ENCODE measurements around the gene CSNK2A3.

CSNK2A3 gene

DNA sequence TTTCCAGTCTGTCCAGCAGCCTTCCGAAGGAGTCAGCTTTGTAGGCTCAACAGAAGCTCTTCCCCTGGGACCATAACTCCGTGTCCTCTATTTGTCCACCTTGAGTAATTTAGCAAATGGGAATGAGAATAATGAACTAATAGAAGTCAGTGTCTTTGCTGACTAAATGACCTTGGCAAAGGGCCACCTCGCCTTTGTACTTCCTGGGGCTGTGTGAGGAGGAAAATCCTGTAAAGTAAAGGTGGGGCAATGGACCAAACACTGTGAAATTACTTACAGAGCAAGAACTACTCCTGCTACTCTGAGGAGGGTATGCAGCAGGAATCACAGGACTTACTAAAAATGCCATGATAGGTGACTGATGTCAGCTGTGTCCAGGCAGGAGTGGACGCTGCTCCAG is 36.2 kb upstream of the CSNK2A3 start:
- no peak overlapping the region for H3K4ac ChIP-seq (ENCODE audit: low read length)
- H3K27ac ChIP-seq (replicated peaks; ENCODE audit: low read length), result no peak overlapping the region
- no CpG with 5 or more reads among the region's 4 CpGs for WGBS, 2 donors (ENCODE audit: extremely low coverage in 2 of 2, insufficient read length in 2 of 2, insufficient replicate concordance in 1 of 2)

DNA sequence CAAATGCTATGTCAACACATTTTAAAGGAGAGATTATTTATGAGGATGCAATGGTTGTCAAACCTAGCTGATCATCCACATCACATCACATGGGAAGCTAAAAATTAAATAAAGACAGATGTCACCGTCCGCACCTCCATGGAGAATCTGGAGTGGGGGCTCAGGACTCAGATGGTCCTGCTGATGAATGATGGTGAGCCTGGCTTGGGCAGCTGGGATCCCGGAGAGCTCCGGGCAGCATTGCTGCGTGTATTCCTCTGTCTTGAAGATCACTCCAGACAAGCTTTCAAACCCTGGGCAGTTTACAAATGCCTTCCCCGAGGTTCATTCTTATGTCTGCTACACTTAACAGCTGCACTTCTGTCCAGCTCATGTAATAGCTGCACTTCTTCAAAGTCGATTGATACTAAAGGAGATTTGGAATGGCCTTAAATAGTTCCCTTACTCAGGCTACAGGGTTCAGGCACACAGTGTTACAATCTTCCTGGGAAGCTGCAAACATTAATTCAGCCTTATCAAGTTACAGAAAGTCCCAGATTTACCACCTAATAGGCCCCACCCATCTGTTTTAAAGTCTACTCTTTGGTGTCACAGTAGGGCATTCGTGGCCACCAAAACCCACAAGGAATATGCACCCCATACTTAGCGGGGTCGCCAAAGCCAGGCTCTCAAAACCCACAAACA is 34.7 kb upstream of the CSNK2A3 start:
- H3K4me3 ChIP-seq (ENCODE audit: low read length in 2 of 2), result no peak overlapping the region
- no peaks in the 10 kb centered on the region for H3K36me3 ChIP-seq (replicated peaks in 1 of 2; ENCODE audit: control insufficient read depth in 2 of 2, insufficient read depth in 2 of 2, low read length in 2 of 2)
- no peak overlapping the region for H2AK5ac ChIP-seq (ENCODE audit: low read depth, low read length)
- H3K23ac ChIP-seq (ENCODE audit: low read depth, low read length, poor library complexity), result no peak overlapping the region
- H3K27ac ChIP-seq (replicated peaks; ENCODE audit: low read length), result no peak overlapping the region
- no peak overlapping the region for H2BK12ac ChIP-seq (ENCODE audit: low read length)
- no peak overlapping the region for H2BK120ac ChIP-seq (ENCODE audit: low read depth, low read length)
- no peak overlapping the region for H3K18ac ChIP-seq (ENCODE audit: low read length)
- no CpG with 5 or more reads among the region's 10 CpGs for WGBS, 2 donors (ENCODE audit: extremely low coverage in 2 of 2, insufficient read length in 2 of 2, insufficient replicate concordance in 1 of 2)
- DNase-seq (ENCODE audit: low spot score), result no peak
- no peak overlapping the region for H4K91ac ChIP-seq (ENCODE audit: low read depth, low read length, poor library complexity)
- H3K27me3 ChIP-seq (ENCODE audit: control insufficient read depth in 3 of 3, insufficient read depth in 3 of 3, low read depth in 1 of 3, low read length in 3 of 3), result no peaks in the 10 kb centered on the region
- H4K8ac ChIP-seq (ENCODE audit: low read depth, low read length), result no peak overlapping the region
- H3K9ac ChIP-seq (ENCODE audit: low read depth, low read length, poor library complexity), result no peak overlapping the region
- H3K9me3 ChIP-seq (replicated peaks in 1 of 2; ENCODE audit: control insufficient read depth in 2 of 2, insufficient read depth in 1 of 2, low read depth in 1 of 2, low read length in 2 of 2), result no peaks in the 10 kb centered on the region
- no peak overlapping the region for H2BK15ac ChIP-seq (ENCODE audit: low read length)
- H2BK5ac ChIP-seq (ENCODE audit: low read length), result no peak overlapping the region
- no peak overlapping the region for H2AFZ ChIP-seq (ENCODE audit: low read length)
- H3K4me1 ChIP-seq (ENCODE audit: control insufficient read depth in 2 of 2, insufficient read depth in 1 of 2, low read depth in 1 of 2, low read length in 2 of 2), result peaks cover 0 to 2% of the 10 kb centered on the region in 2 donors
- no peak overlapping the region for H3K4me2 ChIP-seq (ENCODE audit: insufficient read depth, low read length, poor library complexity, severe bottlenecking)
- H3K79me1 ChIP-seq (ENCODE audit: low read depth, low read length), result no peaks in the 10 kb centered on the region
- H3K14ac ChIP-seq (ENCODE audit: low read length), result no peak overlapping the region
- no peak overlapping the region for H3K4ac ChIP-seq (ENCODE audit: low read length)

More for the DNA sequence above, 36.2 kb upstream of the CSNK2A3 start:
- no peak overlapping the region for H3K23ac ChIP-seq (ENCODE audit: low read depth, low read length, poor library complexity)
- no peak overlapping the region for H2AFZ ChIP-seq (ENCODE audit: low read length)
- H4K8ac ChIP-seq (ENCODE audit: low read depth, low read length), result no peak overlapping the region
- H2BK15ac ChIP-seq (ENCODE audit: low read length), result no peak overlapping the region
- H4K91ac ChIP-seq (ENCODE audit: low read depth, low read length, poor library complexity), result no peak overlapping the region
- no peaks in the 10 kb centered on the region for H3K79me1 ChIP-seq (ENCODE audit: low read depth, low read length)
- H2BK120ac ChIP-seq (ENCODE audit: low read depth, low read length), result no peak overlapping the region
- H2BK5ac ChIP-seq (ENCODE audit: low read length), result no peak overlapping the region
- H2BK12ac ChIP-seq (ENCODE audit: low read length), result no peak overlapping the region
- no peak overlapping the region for H3K4me2 ChIP-seq (ENCODE audit: insufficient read depth, low read length, poor library complexity, severe bottlenecking)
- no peak overlapping the region for H3K14ac ChIP-seq (ENCODE audit: low read length)
- no peaks in the 10 kb centered on the region for H3K36me3 ChIP-seq (replicated peaks in 1 of 2; ENCODE audit: control insufficient read depth in 2 of 2, insufficient read depth in 2 of 2, low read length in 2 of 2)
- no peak overlapping the region for H3K4me3 ChIP-seq (ENCODE audit: low read length in 2 of 2)
- H2AK5ac ChIP-seq (ENCODE audit: low read depth, low read length), result no peak overlapping the region
- H3K18ac ChIP-seq (ENCODE audit: low read length), result no peak overlapping the region
- H3K9me3 ChIP-seq (replicated peaks in 1 of 2; ENCODE audit: control insufficient read depth in 2 of 2, insufficient read depth in 1 of 2, low read depth in 1 of 2, low read length in 2 of 2), result no peaks in the 10 kb centered on the region
- no peak overlapping the region for H3K9ac ChIP-seq (ENCODE audit: low read depth, low read length, poor library complexity)
- DNase-seq (ENCODE audit: low spot score), result no peak
- no peaks in the 10 kb centered on the region for H3K27me3 ChIP-seq (ENCODE audit: control insufficient read depth in 3 of 3, insufficient read depth in 3 of 3, low read depth in 1 of 3, low read length in 3 of 3)
- H3K4me1 ChIP-seq (ENCODE audit: control insufficient read depth in 2 of 2, insufficient read depth in 1 of 2, low read depth in 1 of 2, low read length in 2 of 2), result peaks cover 0 to 3% of the 10 kb centered on the region in 2 donors

DNA sequence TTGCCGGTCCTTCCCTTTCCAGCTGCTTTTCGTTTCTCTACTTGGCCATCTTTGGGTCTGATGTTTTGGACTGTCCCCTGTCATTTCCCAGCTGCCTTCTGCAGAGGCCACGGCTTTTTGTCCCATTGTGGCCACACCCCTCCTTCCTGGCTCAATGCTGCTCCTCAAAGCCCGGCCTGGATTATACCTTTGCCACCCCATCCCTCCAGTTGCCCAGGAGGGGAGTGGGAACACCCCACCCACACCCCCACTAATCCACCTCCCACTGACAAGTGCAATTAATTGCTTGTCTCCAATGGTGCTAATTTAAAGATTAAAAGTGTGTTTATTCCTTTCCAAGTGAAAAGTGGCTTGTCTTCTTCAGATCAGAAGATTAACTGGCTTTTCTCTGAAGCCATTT is 34.2 kb upstream of the CSNK2A3 start:
- DNase-seq (ENCODE audit: low spot score), result no peak
- H3K27me3 ChIP-seq (ENCODE audit: control insufficient read depth in 3 of 3, insufficient read depth in 3 of 3, low read depth in 1 of 3, low read length in 3 of 3), result no peaks in the 10 kb centered on the region
- H3K23ac ChIP-seq (ENCODE audit: low read depth, low read length, poor library complexity), result no peak overlapping the region
- no peak overlapping the region for H3K4me3 ChIP-seq (ENCODE audit: low read length in 2 of 2)
- no peak overlapping the region for H2AK5ac ChIP-seq (ENCODE audit: low read depth, low read length)
- H3K18ac ChIP-seq (ENCODE audit: low read length), result no peak overlapping the region
- H3K4me2 ChIP-seq (ENCODE audit: insufficient read depth, low read length, poor library complexity, severe bottlenecking), result no peak overlapping the region
- no peak overlapping the region for H3K14ac ChIP-seq (ENCODE audit: low read length)
- WGBS, 2 donors (ENCODE audit: extremely low coverage in 2 of 2, insufficient read length in 2 of 2, insufficient replicate concordance in 1 of 2), result no CpG with 5 or more reads among the region's 4 CpGs
- no peaks in the 10 kb centered on the region for H3K79me1 ChIP-seq (ENCODE audit: low read depth, low read length)
- no peak overlapping the region for H2BK5ac ChIP-seq (ENCODE audit: low read length)
- H4K91ac ChIP-seq (ENCODE audit: low read depth, low read length, poor library complexity), result no peak overlapping the region
- H2BK12ac ChIP-seq (ENCODE audit: low read length), result no peak overlapping the region
- H3K9ac ChIP-seq (ENCODE audit: low read depth, low read length, poor library complexity), result no peak overlapping the region
- H4K8ac ChIP-seq (ENCODE audit: low read depth, low read length), result no peak overlapping the region
- no peak overlapping the region for H2AFZ ChIP-seq (ENCODE audit: low read length)
- no peak overlapping the region for H3K27ac ChIP-seq (replicated peaks; ENCODE audit: low read length)
- no peaks in the 10 kb centered on the region for H3K36me3 ChIP-seq (replicated peaks in 1 of 2; ENCODE audit: control insufficient read depth in 2 of 2, insufficient read depth in 2 of 2, low read length in 2 of 2)
- no peak overlapping the region for H2BK120ac ChIP-seq (ENCODE audit: low read depth, low read length)
- H3K4me1 ChIP-seq (ENCODE audit: control insufficient read depth in 2 of 2, insufficient read depth in 1 of 2, low read depth in 1 of 2, low read length in 2 of 2), result peaks cover 0 to 2% of the 10 kb centered on the region in 2 donors
- H3K9me3 ChIP-seq (replicated peaks in 1 of 2; ENCODE audit: control insufficient read depth in 2 of 2, insufficient read depth in 1 of 2, low read depth in 1 of 2, low read length in 2 of 2), result no peaks in the 10 kb centered on the region
- H3K4ac ChIP-seq (ENCODE audit: low read length), result no peak overlapping the region
- H2BK15ac ChIP-seq (ENCODE audit: low read length), result no peak overlapping the region

DNA sequence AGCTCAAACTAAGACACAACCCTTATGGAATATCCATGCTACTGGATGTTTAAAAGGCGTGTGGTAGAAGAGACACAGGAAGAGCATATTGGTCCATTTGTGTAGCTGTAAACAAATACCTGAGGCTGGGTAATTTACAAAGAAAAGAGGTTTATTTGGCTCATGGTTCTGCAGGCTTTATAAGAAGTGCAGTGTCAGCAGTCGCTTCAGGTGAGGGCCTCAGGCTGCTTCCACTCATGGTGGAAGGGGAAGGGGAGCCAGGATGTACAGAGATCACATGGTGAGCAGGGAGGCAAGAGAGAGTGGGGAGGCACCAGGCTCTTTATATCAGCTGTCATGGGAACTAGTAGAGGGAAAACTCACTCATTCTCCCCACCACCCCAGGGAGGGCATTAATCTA is 31.8 kb upstream of the CSNK2A3 start:
- H3K4me1 ChIP-seq (ENCODE audit: control insufficient read depth in 2 of 2, insufficient read depth in 1 of 2, low read depth in 1 of 2, low read length in 2 of 2), result peaks cover 0 to 2% of the 10 kb centered on the region in 2 donors
- no peaks in the 10 kb centered on the region for H3K36me3 ChIP-seq (replicated peaks in 1 of 2; ENCODE audit: control insufficient read depth in 2 of 2, insufficient read depth in 2 of 2, low read length in 2 of 2)
- H2BK15ac ChIP-seq (ENCODE audit: low read length), result no peak overlapping the region
- H4K8ac ChIP-seq (ENCODE audit: low read depth, low read length), result no peak overlapping the region
- H3K27me3 ChIP-seq (ENCODE audit: control insufficient read depth in 3 of 3, insufficient read depth in 3 of 3, low read depth in 1 of 3, low read length in 3 of 3), result no peaks in the 10 kb centered on the region
- no peak overlapping the region for H2AFZ ChIP-seq (ENCODE audit: low read length)
- H3K9ac ChIP-seq (ENCODE audit: low read depth, low read length, poor library complexity), result no peak overlapping the region
- H3K4me2 ChIP-seq (ENCODE audit: insufficient read depth, low read length, poor library complexity, severe bottlenecking), result no peak overlapping the region
- no peak overlapping the region for H3K14ac ChIP-seq (ENCODE audit: low read length)
- H2BK12ac ChIP-seq (ENCODE audit: low read length), result no peak overlapping the region
- H2AK5ac ChIP-seq (ENCODE audit: low read depth, low read length), result no peak overlapping the region
- H3K4ac ChIP-seq (ENCODE audit: low read length), result no peak overlapping the region
- no peak overlapping the region for H2BK120ac ChIP-seq (ENCODE audit: low read depth, low read length)
- no peak overlapping the region for H2BK5ac ChIP-seq (ENCODE audit: low read length)
- no peak overlapping the region for H4K91ac ChIP-seq (ENCODE audit: low read depth, low read length, poor library complexity)
- no peak overlapping the region for H3K23ac ChIP-seq (ENCODE audit: low read depth, low read length, poor library complexity)
- H3K79me1 ChIP-seq (ENCODE audit: low read depth, low read length), result no peaks in the 10 kb centered on the region
- H3K18ac ChIP-seq (ENCODE audit: low read length), result no peak overlapping the region
- H3K27ac ChIP-seq (replicated peaks; ENCODE audit: low read length), result no peak overlapping the region
- no CpG with 5 or more reads among the region's 2 CpGs for WGBS, 2 donors (ENCODE audit: extremely low coverage in 2 of 2, insufficient read length in 2 of 2, insufficient replicate concordance in 1 of 2)
- H3K4me3 ChIP-seq (ENCODE audit: low read length in 2 of 2), result no peak overlapping the region
- no peaks in the 10 kb centered on the region for H3K9me3 ChIP-seq (replicated peaks in 1 of 2; ENCODE audit: control insufficient read depth in 2 of 2, insufficient read depth in 1 of 2, low read depth in 1 of 2, low read length in 2 of 2)
- DNase-seq (ENCODE audit: low spot score), result no peak

All from neuronal stem cell (in vitro differentiated cells).